MM.1S (cell line): ENCODE data around the gene SLC25A26.

ENCODE experiments used
- EZH2 ChIP-seq: fragments of 300-600 bp; sonication (generic); optimal IDR thresholded peaks from 2 replicates; pipeline ENCODE3; 2017; ENCODE audit warnings: low read depth, mild to moderate bottlenecking, antibody characterized with exemption, low read length, mixed read lengths
- EZH2phosphoT487 ChIP-seq: fragments of 300-600 bp; sonication (generic); IDR thresholded peaks from 2 replicates; pipeline ENCODE4 v1.6.1; 2018; ENCODE audit warnings: antibody characterized with exemption, low read length
- TF ChIP-seq, protein P1 (sequence below): fragments of 300-600 bp; sonication (generic); IDR thresholded peaks from 2 replicates; pipeline ENCODE4 v1.5.1; 2016; ENCODE audit warnings: antibody characterized with exemption, low read length, mixed read lengths

DNA sequence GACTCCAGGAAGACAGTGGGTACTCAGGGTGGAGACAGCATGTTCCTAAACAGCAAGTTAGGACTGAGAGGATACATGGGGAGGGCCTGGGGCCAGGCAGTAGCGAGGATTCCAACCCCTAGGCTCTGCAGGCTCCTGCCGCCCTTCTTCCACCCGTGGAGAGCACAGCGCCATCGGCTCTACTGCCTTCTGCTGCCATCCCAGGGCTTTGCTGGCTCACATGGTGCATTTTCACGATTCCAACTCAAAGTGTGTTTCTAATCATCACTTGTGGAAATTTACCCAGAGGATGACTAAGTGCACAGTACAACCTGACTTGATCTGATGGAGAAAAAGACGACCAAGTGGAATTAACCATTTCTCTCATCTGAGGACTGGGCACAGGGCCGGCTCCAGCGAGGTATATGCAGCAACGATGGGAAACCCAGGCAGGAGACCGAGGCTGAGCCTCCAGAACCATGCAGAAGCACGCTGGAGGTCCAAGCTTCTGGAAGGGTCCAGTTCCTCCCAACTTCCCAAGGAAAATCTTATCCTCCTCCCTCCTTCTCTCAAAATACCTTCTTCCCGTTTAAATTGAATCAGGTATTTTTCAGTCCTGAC is 175.5 kb downstream of the SLC25A26 start:
- TF ChIP-seq, protein P1, sequence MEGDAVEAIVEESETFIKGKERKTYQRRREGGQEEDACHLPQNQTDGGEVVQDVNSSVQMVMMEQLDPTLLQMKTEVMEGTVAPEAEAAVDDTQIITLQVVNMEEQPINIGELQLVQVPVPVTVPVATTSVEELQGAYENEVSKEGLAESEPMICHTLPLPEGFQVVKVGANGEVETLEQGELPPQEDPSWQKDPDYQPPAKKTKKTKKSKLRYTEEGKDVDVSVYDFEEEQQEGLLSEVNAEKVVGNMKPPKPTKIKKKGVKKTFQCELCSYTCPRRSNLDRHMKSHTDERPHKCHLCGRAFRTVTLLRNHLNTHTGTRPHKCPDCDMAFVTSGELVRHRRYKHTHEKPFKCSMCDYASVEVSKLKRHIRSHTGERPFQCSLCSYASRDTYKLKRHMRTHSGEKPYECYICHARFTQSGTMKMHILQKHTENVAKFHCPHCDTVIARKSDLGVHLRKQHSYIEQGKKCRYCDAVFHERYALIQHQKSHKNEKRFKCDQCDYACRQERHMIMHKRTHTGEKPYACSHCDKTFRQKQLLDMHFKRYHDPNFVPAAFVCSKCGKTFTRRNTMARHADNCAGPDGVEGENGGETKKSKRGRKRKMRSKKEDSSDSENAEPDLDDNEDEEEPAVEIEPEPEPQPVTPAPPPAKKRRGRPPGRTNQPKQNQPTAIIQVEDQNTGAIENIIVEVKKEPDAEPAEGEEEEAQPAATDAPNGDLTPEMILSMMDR = no peak
- TF ChIP-seq EZH2 (no peak), EZH2phosphoT487 (no peak)
